NB4 (cell line): Measurements from ENCODE around the gene TENT5A.

Experiments used
- CTCF ChIP-seq: IDR thresholded peaks from one replicate; pipeline ENCODE4 v1.5.1; 2012; ENCODE audit warnings: low read depth, low read length
- POLR2A ChIP-seq: IDR thresholded peaks from 2 replicates; pipeline ENCODE4 v1.6.1; 2011; ENCODE audit warnings: mild to moderate bottlenecking; ENCODE audit not compliant: insufficient read length; ENCODE audit errors: extremely low read depth

- TF ChIP-seq CTCF (no peak), POLR2A (no peak)
These were observed 16.1 kb downstream of the TENT5A start for GRCh38 chr6:81736428-81736827.
